Small intestine (tissue), 7 donors: ENCODE data around the gene NNAT. TPM values are rescaled to one million over a fixed set of nuclear protein-coding genes. Genes with fewer than 3 reads are reported as not detected.

Experiments
- DNase-seq, 2 donors: peaks; one replicate each; pipeline versions ENCODE4 v3.0.0 to v3.0.0-alpha.2; 2013
- FAIRE-seq: peaks from 2 replicates; lab custom pipeline; 2012; peaks lifted over from hg19 to GRCh38; lab: Jason Lieb, UNC
- H3K27ac ChIP-seq, 3 donors: one replicate each; pipeline ENCODE4 v1.5.1; 2013; ENCODE audit warnings: low read length in 2 of 3, mild to moderate bottlenecking in 2 of 3, control low read depth in 1 of 3, inconsistent platforms in 1 of 3, low read depth in 1 of 3, moderate library complexity in 1 of 3
- H3K27me3 ChIP-seq, 3 donors: one replicate each; pipeline ENCODE4 v1.6.1; 2013; ENCODE audit warnings: low read length in 3 of 3, inconsistent platforms in 1 of 3; ENCODE audit not compliant: control insufficient read depth in 3 of 3, insufficient read depth in 3 of 3
- H3K36me3 ChIP-seq, 3 donors: one replicate each; pipeline ENCODE4 v1.6.1; 2013; ENCODE audit warnings: low read length in 3 of 3, inconsistent platforms in 1 of 3, low read depth in 1 of 3, mild to moderate bottlenecking in 1 of 3, moderate library complexity in 1 of 3; ENCODE audit not compliant: control insufficient read depth in 3 of 3, insufficient read depth in 2 of 3
- H3K4me1 ChIP-seq, 3 donors: one replicate each; pipeline ENCODE4 v1.6.1; 2013; ENCODE audit warnings: low read length in 2 of 3, inconsistent platforms in 1 of 3, low read depth in 1 of 3, mild to moderate bottlenecking in 1 of 3, moderate library complexity in 1 of 3; ENCODE audit not compliant: control insufficient read depth in 3 of 3, insufficient read depth in 2 of 3
- H3K4me3 ChIP-seq, 3 donors: one replicate each; pipeline ENCODE4 v1.5.1; 2013; ENCODE audit warnings: low read length in 3 of 3, control low read depth in 1 of 3, inconsistent platforms in 1 of 3, low read depth in 1 of 3, mild to moderate bottlenecking in 1 of 3, moderate library complexity in 1 of 3
- H3K9me3 ChIP-seq, 2 donors: one replicate each; pipeline ENCODE4 v1.6.1; 2013; ENCODE audit warnings: low read depth in 1 of 2, low read length in 1 of 2; ENCODE audit not compliant: control insufficient read depth in 2 of 2, insufficient read depth in 1 of 2
- WGBS, 3 donors: extraction: QIAGEN DNeasy Blood & Tissue Kit; methylation state at CpG; one replicate each; pipeline ENCODE4 v1.1.7; 2013; 5-methylcytosine and 5-hydroxymethylcytosine counted together
- polyA plus RNA-seq, 4 donors: library from polyadenylated mRNA; stranded (reverse) in 3 of 4; unstranded in 1 of 4; fragments of 200-250 nt in 3 of 4; fragments of 120-200 nt in 1 of 4; gene quantifications; one replicate each; pipeline versions ENCODE4 v1.2.1 to v1.2.3, GENCODE V29; 2013
- donor health status: healthy with polysubstance abuse.
- donor health status: control.
- donor health status: control.
- donor health status: Bipolar disorder and iron deficiency.
- donor health status: healthy.

The NNAT gene
- polyA plus RNA-seq, 4 donors = 2.7 to 18.6 (median 10.6) TPM; not detected in 1

- H3K36me3 ChIP-seq = peaks cover 2 to 46% (median 6%) of the 10 kb centered on the region in 3 donors
- peak overlapping the region; percentile 24 to 71 (median 57) for H3K27ac ChIP-seq
- WGBS, 3 donors = 36 to 61% (median 47%) methylated on average over 10 of the region's 10 CpGs
- H3K27me3 ChIP-seq = no peaks in the 10 kb centered on the region
- H3K4me1 ChIP-seq = peaks cover 5 to 38% (median 10%) of the 10 kb centered on the region in 3 donors
- H3K4me3 ChIP-seq = no peak overlapping the region
- DNase-seq = peak; percentile 82 to 83
- FAIRE-seq = no peak
- peaks cover 0 to 3% of the 10 kb centered on the region in 2 donors for H3K9me3 ChIP-seq
Measured at GRCh38 chr20:37523911-37524700, 3.1 kb downstream of the NNAT start.

GRCh38 chr20:37524859-37525708, 4.0 kb downstream of the NNAT start:
- peak in 1 of 2 donors; percentile 67 for DNase-seq
- 39 to 50% (median 40%) methylated on average over 6 of the region's 6 CpGs for WGBS, 3 donors
- Histone ChIP-seq H3K4me1 (peaks cover 5 to 35% (median 10%) of the 10 kb centered on the region in 3 donors), H3K4me3 (peak overlapping the region in 1 of 3 donors; percentile 8), H3K36me3 (peaks cover 2 to 38% (median 5%) of the 10 kb centered on the region in 3 donors), H3K9me3 (peaks cover 0 to 3% of the 10 kb centered on the region in 2 donors), H3K27ac (peak overlapping the region; percentile 48 to 71 (median 61)), H3K27me3 (no peaks in the 10 kb centered on the region)
- FAIRE-seq = no peak

GRCh38 chr20:37525810-37526209, 4.8 kb downstream of the NNAT start:
- H3K4me3 ChIP-seq = peak overlapping the region in 1 of 3 donors; percentile 95
- 20 to 51% (median 50%) methylated on average over 5 of the region's 5 CpGs for WGBS, 3 donors
- H3K4me1 ChIP-seq = peaks cover 5 to 35% (median 10%) of the 10 kb centered on the region in 3 donors
- FAIRE-seq (no peak), DNase-seq (peak in 1 of 2 donors; percentile 30)
- H3K27me3 ChIP-seq = no peaks in the 10 kb centered on the region
- H3K27ac ChIP-seq = peak overlapping the region in 2 of 3 donors; percentile 5 to 29
- H3K36me3 ChIP-seq = peaks cover 0 to 30% (median 2%) of the 10 kb centered on the region in 3 donors
- H3K9me3 ChIP-seq = no peaks in the 10 kb centered on the region

- no peak for FAIRE-seq
- no peaks in the 10 kb centered on the region for H3K27me3 ChIP-seq
- no peaks in the 10 kb centered on the region for H3K9me3 ChIP-seq
- DNase-seq = peak; percentile 55 to 58
- H3K4me3 ChIP-seq = peak overlapping the region; percentile 84 to 99 (median 95)
- WGBS, 3 donors = 3 to 8% (median 8%) methylated on average over 10 of the region's 10 CpGs
- peaks cover 0 to 25% (median 0%) of the 10 kb centered on the region in 3 donors for H3K36me3 ChIP-seq
- H3K4me1 ChIP-seq = peaks cover 5 to 35% (median 10%) of the 10 kb centered on the region in 3 donors
- peak overlapping the region; percentile 94 to 98 (median 96) for H3K27ac ChIP-seq
Measured at GRCh38 chr20:37526238-37526838, 5.3 kb downstream of the NNAT start.

GRCh38 chr20:37526839-37527637, 6.0 kb downstream of the NNAT start:
- Histone ChIP-seq H3K27me3 (no peaks in the 10 kb centered on the region), H3K4me3 (peak overlapping the region; percentile 84 to 99 (median 95)), H3K36me3 (peaks cover 0 to 23% (median 0%) of the 10 kb centered on the region in 3 donors), H3K27ac (peak overlapping the region; percentile 94 to 98 (median 96)), H3K4me1 (peaks cover 5 to 35% (median 10%) of the 10 kb centered on the region in 3 donors), H3K9me3 (no peaks in the 10 kb centered on the region)
- 1 to 2% (median 1%) methylated on average over 27 to 28 of the region's 28 CpGs for WGBS, 3 donors
- peak; percentile 62 to 65 for DNase-seq
- no peak for FAIRE-seq

GRCh38 chr20:37527638-37528445, 6.8 kb downstream of the NNAT start, which contains the start of gene BLCAP:
Gene BLCAP, minus strand, starts transcription at chr20:37527876. Its CDS starts 8,702 bp downstream, at chr20:37519174.
- Histone ChIP-seq H3K27ac (peak within 1 kb of the TSS; percentile 94 to 98 (median 96)), H3K27me3 (no peaks in the 10 kb centered on the region), H3K9me3 (no peaks in the 10 kb centered on the region), H3K4me3 (peak within 1 kb of the TSS; percentile 84 to 99 (median 95)), H3K4me1 (peaks cover 5 to 30% (median 7%) of the 10 kb centered on the region in 3 donors), H3K36me3 (peaks cover 0 to 20% (median 0%) of the 10 kb centered on the region in 3 donors)
- WGBS, 3 donors = 0 to 1% (median 0%) methylated on average over 59 to 62 of the region's 62 CpGs
- peak; percentile 96 to 97 for DNase-seq
- no peak for FAIRE-seq
